HepG2 (cell line): ENCODE data around the gene PRKACG. TPM values are rescaled to one million over a fixed set of nuclear protein-coding genes. Genes with fewer than 3 reads are reported as not detected.

Experiments
- ARNT2 ChIP-seq: sonication (generic); formaldehyde crosslinking; IDR thresholded peaks from 2 replicates; pipeline ENCODE4 v1.8.0; 2022; ENCODE audit warnings: mild to moderate bottlenecking, low read depth, missing genetic modification reagents, moderate library complexity
- CHD2 ChIP-seq: IDR thresholded peaks from 2 replicates; pipeline ENCODE4 v1.6.1; 2011; ENCODE audit warnings: low read depth, low read length, improper control_type of control experiment
- NFKBIZ ChIP-seq: IDR thresholded peaks from 2 replicates; pipeline ENCODE4 v1.6.1; 2018; ENCODE audit warnings: missing genetic modification reagents, missing compliant biosample characterization
- PRPF4 ChIP-seq: fragments of 200-400 bp; formaldehyde crosslinking; IDR thresholded peaks from 2 replicates; pipeline ENCODE4 v1.6.1; 2016; ENCODE audit warnings: low read length, low read depth; ENCODE audit not compliant: poor library complexity, severe bottlenecking
- RERE ChIP-seq: IDR thresholded peaks from 2 replicates; pipeline ENCODE4 v1.6.1; 2016; ENCODE audit warnings: low read depth, missing genetic modification reagents, missing compliant biosample characterization
- SP5 ChIP-seq: IDR thresholded peaks from 2 replicates; pipeline ENCODE4 v1.6.1; 2016; ENCODE audit warnings: low read depth, borderline replicate concordance
- SRSF4 ChIP-seq: fragments of 200-400 bp; formaldehyde crosslinking; IDR thresholded peaks from one replicate; pipeline ENCODE4 v1.6.1; 2018; ENCODE audit warnings: mild to moderate bottlenecking, low read depth, low read length, moderate library complexity; ENCODE audit not compliant: poor library complexity, severe bottlenecking
- ZFP36 ChIP-seq: fragments of 150-350 bp; IDR thresholded peaks from 2 replicates; pipeline ENCODE4 v1.6.1; 2018; ENCODE audit warnings: borderline replicate concordance, low read length, low read depth; ENCODE audit not compliant: partially characterized antibody
- ZKSCAN1 ChIP-seq: fragments of 150-350 bp; IDR thresholded peaks from 2 replicates; pipeline ENCODE4 v1.6.1; 2014; ENCODE audit warnings: low read length
- ZNF556 ChIP-seq: sonication (generic); formaldehyde crosslinking; IDR thresholded peaks from 2 replicates; pipeline ENCODE4 v1.4.0; 2020; ENCODE audit warnings: mild to moderate bottlenecking, missing genetic modification reagents, borderline replicate concordance
- ZNF598 ChIP-seq: sonication (generic); formaldehyde crosslinking; IDR thresholded peaks from 2 replicates; pipeline ENCODE4 v1.5.1; 2020; ENCODE audit warnings: mild to moderate bottlenecking, missing genetic modification reagents, borderline replicate concordance
- ZXDC ChIP-seq: sonication (generic); formaldehyde crosslinking; IDR thresholded peaks from 2 replicates; pipeline ENCODE4 v1.5.0; 2020; ENCODE audit warnings: mild to moderate bottlenecking, missing genetic modification reagents
- polyA plus RNA-seq, 8 experiments: library from polyadenylated mRNA; depleted of rRNA in 3 of 8; stranded (reverse) in 7 of 8; unstranded in 1 of 8; fragments of >200 nt; fragmentation: Illumina TruSeq in 4 of 8; extraction: Trizol in 4 of 8; gene quantifications; 2 replicates each; pipeline versions ENCODE4 v1.2.1 to v1.2.3, GENCODE V29; 2011 to 2016; ENCODE audit warnings: low read depth in 4 of 8, missing spikeins in 1 of 8, mixed read lengths in 1 of 8; ENCODE audit not compliant: insufficient read depth in 1 of 8
- total RNA-seq, 5 experiments: library from RNA; depleted of rRNA; stranded (reverse); fragments of >200 nt; fragmentation: Illumina TruSeq; extraction: Trizol; gene quantifications; 2 replicates each; pipeline ENCODE4 v1.2.3, GENCODE V29; 2016; ENCODE audit warnings: low read depth in 1 of 5
- TF ChIP-seq, protein P1 (sequence below): sonication (generic); formaldehyde crosslinking; IDR thresholded peaks from 2 replicates; pipeline ENCODE4 v1.4.0; 2020; ENCODE audit warnings: mild to moderate bottlenecking, missing genetic modification reagents

The PRKACG gene
- total and polyA plus RNA-seq, 2 of the 13 experiments (the other 11 are each of a cell fraction or from before 2014, with no cell fraction given), result not detected

DNA sequence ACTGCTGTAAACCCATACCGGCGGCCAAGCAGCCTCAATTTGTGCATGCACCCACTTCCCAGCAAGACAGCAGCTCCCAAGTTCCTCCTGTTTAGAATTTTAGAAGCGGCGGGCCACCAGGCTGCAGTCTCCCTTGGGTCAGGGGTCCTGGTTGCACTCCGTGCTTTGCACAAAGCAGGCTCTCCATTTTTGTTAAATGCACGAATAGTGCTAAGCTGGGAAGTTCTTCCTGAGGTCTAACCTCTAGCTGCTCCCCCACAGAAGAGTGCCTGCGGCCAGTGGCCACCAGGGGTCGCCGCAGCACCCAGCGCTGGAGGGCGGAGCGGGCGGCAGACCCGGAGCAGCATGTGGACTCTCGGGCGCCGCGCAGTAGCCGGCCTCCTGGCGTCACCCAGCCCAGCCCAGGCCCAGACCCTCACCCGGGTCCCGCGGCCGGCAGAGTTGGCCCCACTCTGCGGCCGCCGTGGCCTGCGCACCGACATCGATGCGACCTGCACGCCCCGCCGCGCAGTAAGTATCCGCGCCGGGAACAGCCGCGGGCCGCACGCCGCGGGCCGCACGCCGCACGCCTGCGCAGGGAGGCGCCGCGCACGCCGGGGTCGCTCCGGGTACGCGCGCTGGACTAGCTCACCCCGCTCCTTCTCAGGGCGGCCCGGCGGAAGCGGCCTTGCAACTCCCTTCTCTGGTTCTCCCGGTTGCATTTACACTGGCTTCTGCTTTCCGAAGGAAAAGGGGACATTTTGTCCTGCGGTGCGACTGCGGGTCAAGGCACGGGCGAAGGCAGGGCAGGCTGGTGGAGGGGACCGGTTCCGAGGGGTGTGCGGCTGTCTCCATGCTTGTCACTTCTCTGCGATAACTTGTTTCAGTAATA lies 21.8 kb upstream of the PRKACG start, which contains the start of gene FXN (continued):
- TF ChIP-seq RERE (CRISPR knock-in tag) (no peak), ARNT2 (peak; percentile 90), ZNF598 (CRISPR knock-in tag) (0 out of 2 replicates have a peak, but pooled peaks have one; percentile 47), CHD2 (no peak), ZKSCAN1 (peak; percentile 73; the same call in 1 of the 2 replicates), SRSF4 (no peak), PRPF4 (no peak), ZNF556 (CRISPR knock-in tag) (peak; percentile 86), ZXDC (CRISPR knock-in tag) (no peak), SP5 (peak; percentile 77), NFKBIZ (CRISPR knock-in tag) (peak; percentile 53; the same call in 1 of the 2 replicates), ZFP36 (no peak)
- TF ChIP-seq, protein P1, sequence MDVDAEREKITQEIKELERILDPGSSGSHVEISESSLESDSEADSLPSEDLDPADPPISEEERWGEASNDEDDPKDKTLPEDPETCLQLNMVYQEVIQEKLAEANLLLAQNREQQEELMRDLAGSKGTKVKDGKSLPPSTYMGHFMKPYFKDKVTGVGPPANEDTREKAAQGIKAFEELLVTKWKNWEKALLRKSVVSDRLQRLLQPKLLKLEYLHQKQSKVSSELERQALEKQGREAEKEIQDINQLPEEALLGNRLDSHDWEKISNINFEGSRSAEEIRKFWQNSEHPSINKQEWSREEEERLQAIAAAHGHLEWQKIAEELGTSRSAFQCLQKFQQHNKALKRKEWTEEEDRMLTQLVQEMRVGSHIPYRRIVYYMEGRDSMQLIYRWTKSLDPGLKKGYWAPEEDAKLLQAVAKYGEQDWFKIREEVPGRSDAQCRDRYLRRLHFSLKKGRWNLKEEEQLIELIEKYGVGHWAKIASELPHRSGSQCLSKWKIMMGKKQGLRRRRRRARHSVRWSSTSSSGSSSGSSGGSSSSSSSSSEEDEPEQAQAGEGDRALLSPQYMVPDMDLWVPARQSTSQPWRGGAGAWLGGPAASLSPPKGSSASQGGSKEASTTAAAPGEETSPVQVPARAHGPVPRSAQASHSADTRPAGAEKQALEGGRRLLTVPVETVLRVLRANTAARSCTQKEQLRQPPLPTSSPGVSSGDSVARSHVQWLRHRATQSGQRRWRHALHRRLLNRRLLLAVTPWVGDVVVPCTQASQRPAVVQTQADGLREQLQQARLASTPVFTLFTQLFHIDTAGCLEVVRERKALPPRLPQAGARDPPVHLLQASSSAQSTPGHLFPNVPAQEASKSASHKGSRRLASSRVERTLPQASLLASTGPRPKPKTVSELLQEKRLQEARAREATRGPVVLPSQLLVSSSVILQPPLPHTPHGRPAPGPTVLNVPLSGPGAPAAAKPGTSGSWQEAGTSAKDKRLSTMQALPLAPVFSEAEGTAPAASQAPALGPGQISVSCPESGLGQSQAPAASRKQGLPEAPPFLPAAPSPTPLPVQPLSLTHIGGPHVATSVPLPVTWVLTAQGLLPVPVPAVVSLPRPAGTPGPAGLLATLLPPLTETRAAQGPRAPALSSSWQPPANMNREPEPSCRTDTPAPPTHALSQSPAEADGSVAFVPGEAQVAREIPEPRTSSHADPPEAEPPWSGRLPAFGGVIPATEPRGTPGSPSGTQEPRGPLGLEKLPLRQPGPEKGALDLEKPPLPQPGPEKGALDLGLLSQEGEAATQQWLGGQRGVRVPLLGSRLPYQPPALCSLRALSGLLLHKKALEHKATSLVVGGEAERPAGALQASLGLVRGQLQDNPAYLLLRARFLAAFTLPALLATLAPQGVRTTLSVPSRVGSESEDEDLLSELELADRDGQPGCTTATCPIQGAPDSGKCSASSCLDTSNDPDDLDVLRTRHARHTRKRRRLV (CRISPR knock-in tag), result no peak
